ENCODE data around the gene LGALS3BP.

The LGALS3BP gene

GRCh38 chr17:78981010-78981888 is 1.5 kb upstream of the LGALS3BP start:
- no peak for DNase-seq

GRCh38 chr17:78980624-78980972 is 875 bp upstream of the LGALS3BP start:
- DNase-seq, result no peak

- DNase-seq, result no peak
Observed at GRCh38 chr17:78977997-78978973, 1.4 kb downstream of the LGALS3BP start.

GRCh38 chr17:78977681-78977943 is 2.1 kb downstream of the LGALS3BP start:
- DNase-seq, result no peak

GRCh38 chr17:78976907-78977680 is 2.6 kb downstream of the LGALS3BP start:
- no peak for DNase-seq

- peak; percentile 59 for DNase-seq
Observed at GRCh38 chr17:78974635-78975591, 4.8 kb downstream of the LGALS3BP start.

GRCh38 chr17:78973792-78974520 is 5.8 kb downstream of the LGALS3BP start:
- DNase-seq, result no peak

- no peak for DNase-seq
Observed at GRCh38 chr17:78973196-78973595, 6.5 kb downstream of the LGALS3BP start.

GRCh38 chr17:78972507-78973105 is 7.1 kb downstream of the LGALS3BP start:
- DNase-seq, result no peak

- no peak for DNase-seq
Observed at GRCh38 chr17:78971756-78972506, 7.8 kb downstream of the LGALS3BP start.

GRCh38 chr17:78970834-78971755 is 8.6 kb downstream of the LGALS3BP start:
- DNase-seq, result peak; percentile 86

GRCh38 chr17:78969865-78970264 is 9.9 kb downstream of the LGALS3BP start:
- DNase-seq, result no peak

- DNase-seq, result no peak
Observed at GRCh38 chr17:78967782-78968362, 11.9 kb downstream of the LGALS3BP start.

- no peak for DNase-seq
Observed at GRCh38 chr17:78966910-78967600, 12.7 kb downstream of the LGALS3BP start.

- DNase-seq, result no peak
Observed at GRCh38 chr17:78966123-78966813, 13.5 kb downstream of the LGALS3BP start.

- peak; percentile 49 for DNase-seq
Observed at GRCh38 chr17:78965491-78965924, 14.2 kb downstream of the LGALS3BP start.

- DNase-seq, result no peak
Observed at GRCh38 chr17:78963378-78963777, 16.3 kb downstream of the LGALS3BP start.
